SK-N-SH (cell line): Measurements from ENCODE around the gene COL23A1. TPM values are rescaled to one million over a fixed set of nuclear protein-coding genes. Genes with fewer than 3 reads are reported as not detected.
A peak's percentile ranks its signal among the peaks of the same experiment; 100 is the strongest.

Source experiments
- CTCF ChIA-PET: fragments of 300-600, 350-600 bp; formaldehyde crosslinking; extraction: SDS; loops from one replicate; lab custom pipeline; 2021; lab: Yijun Ruan, JAX
- POLR2A ChIA-PET: fragments of 350-600 bp; sonication (Branson Sonifier 250); formaldehyde crosslinking; extraction: SDS; loops from one replicate; lab custom pipeline; 2020; ENCODE audit warnings: antibody characterized with exemption, inconsistent platforms; lab: Yijun Ruan, JAX
- DNase-seq: peaks from one replicate; pipeline ENCODE4 v3.0.0; 2012
- H2AFZ ChIP-seq: fragments of 200-600 bp; sonication (generic); 2 replicates; pipeline ENCODE4 v1.8.1; 2016; ENCODE audit warnings: antibody characterized with exemption, mild to moderate bottlenecking, low read depth
- H3F3A ChIP-seq: fragments of 200-600 bp; sonication (generic); replicated peaks from 2 replicates; pipeline ENCODE3; 2016; ENCODE audit warnings: antibody characterized with exemption, mild to moderate bottlenecking; ENCODE audit not compliant: insufficient read depth
- H3K27ac ChIP-seq, 2 experiments: fragments of 200-500 bp in 1 of 2; fragments of 200-600 bp in 1 of 2; sonication (Bioruptor generic) in 1 of 2; sonication (generic), shearing (Covaris generic) in 1 of 2; 2 replicates each; pipeline versions ENCODE4 v1.5.1 to v1.6.1; 2014 to 2016; ENCODE audit warnings: low read depth in 2 of 2, inconsistent platforms in 1 of 2, low read length in 1 of 2, mild to moderate bottlenecking in 1 of 2, mixed read lengths in 1 of 2
- H3K27me3 ChIP-seq: fragments of 200-600 bp; sonication (generic), shearing (Covaris generic); 2 replicates; pipeline ENCODE4 v1.6.1; 2016; ENCODE audit warnings: mixed run types; ENCODE audit not compliant: insufficient read depth
- H3K36me3 ChIP-seq, 2 experiments: fragments of 200-500 bp in 1 of 2; fragments of 200-600 bp in 1 of 2; sonication (Bioruptor generic) in 1 of 2; sonication (generic) in 1 of 2; replicated peaks in 1 of 2; 2 replicates each; pipeline versions ENCODE3 to v1.5.1; 2014 to 2016; ENCODE audit warnings: low read length in 1 of 2, mild to moderate bottlenecking in 1 of 2; ENCODE audit not compliant: insufficient read depth in 2 of 2, control insufficient read depth in 1 of 2
- H3K4me1 ChIP-seq, 2 experiments: fragments of 200-500 bp in 1 of 2; fragments of 200-600 bp in 1 of 2; sonication (Bioruptor generic) in 1 of 2; sonication (generic), shearing (Covaris generic) in 1 of 2; 2 replicates each; pipeline versions ENCODE4 v1.5.1 to v1.6.1; 2014 to 2016; ENCODE audit warnings: low read depth in 1 of 2, low read length in 1 of 2, mixed run types in 1 of 2; ENCODE audit not compliant: insufficient read depth in 2 of 2, control insufficient read depth in 1 of 2
- H3K4me2 ChIP-seq: fragments of 200-600 bp; sonication (generic), shearing (Covaris generic); 2 replicates; pipeline ENCODE4 v1.6.1; 2017; ENCODE audit warnings: mixed run types
- H3K4me3 ChIP-seq, 2 experiments: fragments of 200-500 bp in 1 of 2; fragments of 200-600 bp in 1 of 2; sonication (Bioruptor generic) in 1 of 2; sonication (generic), shearing (Covaris generic) in 1 of 2; 2 replicates each; pipeline versions ENCODE4 v1.5.1 to v1.8.1; 2014 to 2016; ENCODE audit warnings: low read depth in 2 of 2, inconsistent platforms in 1 of 2, low read length in 1 of 2, mild to moderate bottlenecking in 1 of 2, mixed read lengths in 1 of 2, moderate library complexity in 1 of 2
- H3K79me2 ChIP-seq: fragments of 200-600 bp; sonication (generic); 2 replicates; pipeline ENCODE4 v1.8.1; 2017; ENCODE audit warnings: mild to moderate bottlenecking; ENCODE audit not compliant: insufficient read depth
- H3K9ac ChIP-seq: fragments of 200-600 bp; sonication (generic); 2 replicates; pipeline ENCODE4 v1.6.1; 2017; ENCODE audit warnings: mixed run types
- H3K9me2 ChIP-seq: fragments of 200-600 bp; sonication (generic); 2 replicates; pipeline ENCODE4 v1.6.1; 2017; ENCODE audit warnings: mixed run types
- H3K9me3 ChIP-seq: fragments of 200-600 bp; sonication (generic); 2 replicates; pipeline ENCODE4 v1.6.1; 2017; ENCODE audit warnings: mixed run types, mild to moderate bottlenecking, moderate library complexity
- H4K20me1 ChIP-seq: fragments of 200-600 bp; sonication (generic); 2 replicates; pipeline ENCODE4 v1.6.1; 2017; ENCODE audit warnings: mild to moderate bottlenecking, mixed run types; ENCODE audit not compliant: insufficient read depth
- CTCF ChIP-seq: fragments of 200-600 bp; sonication (generic); IDR thresholded peaks from 2 replicates; pipeline ENCODE4 v1.6.1; 2017; ENCODE audit warnings: antibody characterized with exemption, mild to moderate bottlenecking, moderate library complexity
- IRF3 ChIP-seq: fragments of 150-350 bp; IDR thresholded peaks from 2 replicates; pipeline ENCODE4 v1.6.1; 2016; ENCODE audit warnings: mild to moderate bottlenecking, low read depth, low read length
- MEF2A ChIP-seq: IDR thresholded peaks from 2 replicates; pipeline ENCODE4 v1.4.0; 2012; ENCODE audit warnings: low read depth, borderline replicate concordance
- MXI1 ChIP-seq: IDR thresholded peaks from 2 replicates; pipeline ENCODE4 v1.6.1; 2012; ENCODE audit warnings: mild to moderate bottlenecking, low read depth, low read length, improper control_type of control experiment
- RAD21 ChIP-seq: IDR thresholded peaks from 2 replicates; pipeline ENCODE4 v1.6.1; 2012; ENCODE audit warnings: mild to moderate bottlenecking, low read length
- RCOR1 ChIP-seq: fragments of 150-350 bp; IDR thresholded peaks from 2 replicates; pipeline ENCODE4 v1.6.1; 2017; ENCODE audit warnings: antibody characterized with exemption, low read length
- REST ChIP-seq: IDR thresholded peaks from 2 replicates; pipeline ENCODE4 v1.6.1; 2012; ENCODE audit warnings: mild to moderate bottlenecking, low read depth, low read length, moderate library complexity
- YY1 ChIP-seq: IDR thresholded peaks from 2 replicates; pipeline ENCODE4 v1.4.0; 2012; ENCODE audit warnings: low read depth, mild to moderate bottlenecking
- WGBS: methylation state at CpG from one replicate; pipeline ENCODE4 v1.1.6; 2017; ENCODE audit warnings: low lambda C conversion rate; 5-methylcytosine and 5-hydroxymethylcytosine counted together
- polyA plus RNA-seq, 3 experiments: library from polyadenylated mRNA; depleted of rRNA; stranded (reverse); fragments of >200 nt; gene quantifications; 2 replicates each; pipeline ENCODE4 v1.2.3, GENCODE V29; 2012

Gene COL23A1
- polyA plus RNA-seq, 1 of the 3 experiments (the other 2 are of a cell fraction) = 0.10 TPM

- DNase-seq = no peak
Measured at GRCh38 chr5:178230879-178231538, 359.2 kb downstream of the COL23A1 start.

More at GRCh38 chr5:178230879-178231538, 359.2 kb downstream of the COL23A1 start:
- peak overlapping the region; percentile 83; the same call in 1 of the 2 replicates for H3K9ac ChIP-seq
- H3K27ac ChIP-seq = peak overlapping the region in 1 of 2 experiments; percentile 24; a peak in 1 of 4 replicates
- no peaks in the 10 kb centered on the region for H3K27me3 ChIP-seq
- peaks cover 11 to 31% of the 10 kb centered on the region in 2 experiments; a peak in 2 of 4 replicates for H3K4me1 ChIP-seq
- H3K4me3 ChIP-seq = peak overlapping the region; percentile 87
- no peak overlapping the region for H2AFZ ChIP-seq
- H4K20me1 ChIP-seq = no peaks in the 10 kb centered on the region
- peaks cover 28% of the 10 kb centered on the region for H3K79me2 ChIP-seq
- peak overlapping the region; percentile 98 for H3K4me2 ChIP-seq
- peaks cover 7 to 27% of the 10 kb centered on the region in 2 experiments for H3K36me3 ChIP-seq
- H3K9me3 ChIP-seq = no peaks in the 10 kb centered on the region
- WGBS = 59% methylated on average over 9 of the region's 9 CpGs
- H3F3A ChIP-seq = peaks cover 11% of the 10 kb centered on the region
- CTCF ChIA-PET = interaction anchor here (1.2 to 12.2 kb wide), 3 partner anchors 10 to 361 kb away, joined by 4 to 147 read pairs (median 5); partner anchors contain the start of gene COL23A1
- TF ChIP-seq MXI1 = no peak
- no peak for TF ChIP-seq RCOR1
- no peak for TF ChIP-seq IRF3
- TF ChIP-seq CTCF = no peak
- TF ChIP-seq REST = no peak
- TF ChIP-seq MEF2A = no peak
- TF ChIP-seq YY1 = no peak
- TF ChIP-seq RAD21 = no peak
- POLR2A ChIA-PET = interaction anchor here (0.6 to 2.0 kb wide), 7 partner anchors 9 to 359 kb away, joined by 3 to 6 read pairs (median 3); partner anchors contain the start of genes COL23A1, HNRNPAB and NHP2
- H3K9me2 ChIP-seq = no peaks in the 10 kb centered on the region
